Mucosa of stomach (tissue), 1 donor: Measurements from ENCODE around the gene AKAP5.
"Not testable (repeated sequence)": the region's sequence is repeated elsewhere in the genome, so short reads cannot be mapped to it uniquely, and the experiment has no call there.

Source experiments
- H3K27me3 ChIP-seq: one replicate; pipeline ENCODE4 v1.7.0; 2013; ENCODE audit warnings: mild to moderate bottlenecking, low read length; ENCODE audit not compliant: control insufficient read depth, insufficient read depth
- H3K36me3 ChIP-seq: one replicate; pipeline ENCODE4 v1.7.0; 2013; ENCODE audit warnings: low read length; ENCODE audit not compliant: control insufficient read depth, insufficient read depth
- H3K4me1 ChIP-seq: one replicate; pipeline ENCODE4 v1.7.0; 2013; ENCODE audit warnings: mild to moderate bottlenecking, low read length; ENCODE audit not compliant: control insufficient read depth, insufficient read depth
- H3K4me3 ChIP-seq: one replicate; pipeline ENCODE4 v1.7.0; 2013; ENCODE audit warnings: low read length
- H3K9ac ChIP-seq: one replicate; pipeline ENCODE4 v1.7.0; 2013; ENCODE audit warnings: mild to moderate bottlenecking, low read length, moderate library complexity
- H3K9me3 ChIP-seq: one replicate; pipeline ENCODE4 v1.7.0; 2013; ENCODE audit warnings: mild to moderate bottlenecking, low read length, moderate library complexity; ENCODE audit not compliant: control insufficient read depth
- donor health status: Pancreatic carcinoma.

The AKAP5 gene

GRCh38 chr14:64507376-64508156 lies 42.3 kb downstream of the AKAP5 start:
- Histone ChIP-seq H3K36me3 (no peaks in the 10 kb centered on the region), H3K4me3 (no peak overlapping the region), H3K27me3 (no peaks in the 10 kb centered on the region), H3K4me1 (peaks cover 14% of the 10 kb centered on the region), H3K9ac (no peak overlapping the region), H3K9me3 (no peaks in the 10 kb centered on the region)

- no peaks in the 10 kb centered on the region for H3K27me3 ChIP-seq
- H3K9me3 ChIP-seq, result no peaks in the 10 kb centered on the region
- peaks cover 11% of the 10 kb centered on the region for H3K4me1 ChIP-seq
- H3K4me3 ChIP-seq, result no peak overlapping the region
- no peak overlapping the region for H3K9ac ChIP-seq
- H3K36me3 ChIP-seq, result no peaks in the 10 kb centered on the region
These were observed 43.0 kb downstream of the AKAP5 start for GRCh38 chr14:64508215-64508776.

GRCh38 chr14:64509036-64509435 lies 43.7 kb downstream of the AKAP5 start:
- H3K9me3 ChIP-seq, result no peaks in the 10 kb centered on the region
- no peaks in the 10 kb centered on the region for H3K36me3 ChIP-seq
- H3K4me3 ChIP-seq, result no peak overlapping the region
- H3K27me3 ChIP-seq, result no peaks in the 10 kb centered on the region
- H3K4me1 ChIP-seq, result peaks cover 11% of the 10 kb centered on the region
- no peak overlapping the region for H3K9ac ChIP-seq

DNA sequence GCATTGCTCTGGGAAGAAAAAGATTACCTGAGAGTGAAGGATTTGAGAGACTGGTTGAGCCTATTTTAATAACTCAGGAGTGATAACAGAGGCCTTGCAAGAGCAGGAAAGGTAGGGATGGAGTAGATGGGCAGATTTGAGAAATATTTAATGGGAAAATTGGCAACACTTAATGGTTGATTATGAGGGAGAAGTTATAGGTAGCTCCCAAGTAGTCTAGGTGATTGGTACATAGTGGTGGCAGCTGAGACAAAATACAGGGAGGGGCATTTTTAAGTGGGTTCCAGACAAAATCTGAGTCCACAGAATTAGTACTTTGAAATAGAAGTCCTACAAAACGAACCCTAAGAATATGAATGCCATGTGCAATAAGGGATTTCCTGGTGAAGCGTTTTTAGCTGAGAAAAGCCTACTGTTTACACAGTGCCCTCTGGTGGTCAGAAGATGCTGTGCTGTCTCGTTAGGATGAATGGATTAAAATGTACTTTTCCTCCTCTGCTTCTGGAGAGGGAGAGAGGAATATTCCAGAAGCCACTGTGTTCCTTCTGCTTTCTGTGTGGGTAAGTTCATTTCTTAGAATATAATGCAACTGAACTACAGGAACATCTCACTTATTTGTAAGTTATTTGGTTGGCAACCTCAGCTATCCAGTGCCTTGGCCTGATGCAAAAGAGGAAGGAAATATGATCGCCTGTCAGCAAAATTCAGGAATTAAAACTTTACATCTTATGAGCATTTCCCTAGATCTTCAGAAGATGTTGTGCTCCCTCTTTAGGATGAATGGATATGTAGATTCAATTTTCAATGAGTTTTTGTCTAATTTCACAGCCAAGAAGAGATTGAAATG lies 45.7 kb downstream of the AKAP5 start:
- Histone ChIP-seq H3K27me3 (no peaks in the 10 kb centered on the region), H3K4me3 (no peak overlapping the region), H3K36me3 (no peaks in the 10 kb centered on the region), H3K9me3 (no peaks in the 10 kb centered on the region), H3K4me1 (peaks cover 11% of the 10 kb centered on the region), H3K9ac (no peak overlapping the region)

DNA sequence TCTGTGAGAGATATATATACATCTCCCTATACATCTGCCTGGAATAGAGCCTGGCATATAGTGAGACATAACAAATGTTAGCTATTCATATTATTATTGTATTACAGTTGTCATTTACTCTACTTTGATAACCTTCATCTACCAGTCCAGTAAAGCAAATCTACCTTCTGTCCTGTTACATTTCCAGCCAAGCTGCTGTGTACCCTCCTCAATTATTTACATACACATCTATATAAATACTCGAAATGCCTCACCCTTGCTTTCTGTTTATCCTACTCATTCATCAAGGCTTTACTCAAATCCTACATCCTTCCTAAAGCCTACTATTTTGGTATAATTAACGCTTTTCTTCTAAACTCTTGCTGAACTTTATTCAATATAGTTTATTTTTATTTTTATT lies 48.0 kb downstream of the AKAP5 start:
- H3K9ac ChIP-seq, result no peak overlapping the region
- H3K4me1 ChIP-seq, result peaks cover 10% of the 10 kb centered on the region
- H3K27me3 ChIP-seq, result no peaks in the 10 kb centered on the region
- no peaks in the 10 kb centered on the region for H3K36me3 ChIP-seq
- no peak overlapping the region for H3K4me3 ChIP-seq
- H3K9me3 ChIP-seq, result no peaks in the 10 kb centered on the region

GRCh38 chr14:64515053-64515452 lies 49.8 kb downstream of the AKAP5 start:
- H3K9me3 ChIP-seq, result no peaks in the 10 kb centered on the region
- no peak overlapping the region for H3K9ac ChIP-seq
- H3K27me3 ChIP-seq, result no peaks in the 10 kb centered on the region
- H3K4me1 ChIP-seq, result no peaks in the 10 kb centered on the region
- no peak overlapping the region for H3K4me3 ChIP-seq
- no peaks in the 10 kb centered on the region for H3K36me3 ChIP-seq

GRCh38 chr14:64516969-64517368 lies 51.7 kb downstream of the AKAP5 start:
- no peak overlapping the region for H3K9ac ChIP-seq
- H3K27me3 ChIP-seq, result no peaks in the 10 kb centered on the region
- H3K4me3 ChIP-seq, result no peak overlapping the region
- H3K9me3 ChIP-seq, result no peaks in the 10 kb centered on the region
- H3K4me1 ChIP-seq, result no peaks in the 10 kb centered on the region
- H3K36me3 ChIP-seq, result no peaks in the 10 kb centered on the region

DNA sequence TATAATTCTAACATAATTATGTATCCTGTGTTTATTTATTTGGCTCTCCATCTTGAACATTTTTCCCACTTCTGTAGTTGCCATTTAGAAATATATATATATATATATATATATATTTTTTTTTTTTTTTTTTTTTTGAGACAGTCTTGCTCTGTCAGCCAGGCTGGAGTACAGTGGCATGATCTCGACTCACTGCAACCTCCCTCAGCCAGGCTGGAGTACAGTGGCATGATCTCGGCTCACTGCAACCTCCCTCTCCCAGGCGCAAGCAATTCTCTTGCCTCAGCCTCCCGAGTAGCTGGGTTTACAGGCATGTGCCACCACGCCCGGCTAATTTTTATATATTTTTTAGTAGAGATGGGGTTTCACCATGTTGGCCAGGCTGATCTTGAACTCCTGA lies 52.4 kb downstream of the AKAP5 start:
- not testable (repeated sequence) for H3K9ac ChIP-seq, H3K36me3 ChIP-seq, H3K9me3 ChIP-seq, H3K4me1 ChIP-seq, H3K27me3 ChIP-seq, H3K4me3 ChIP-seq

- H3K9ac ChIP-seq, result no peak overlapping the region
- no peaks in the 10 kb centered on the region for H3K27me3 ChIP-seq
- no peak overlapping the region for H3K4me3 ChIP-seq
- H3K4me1 ChIP-seq, result no peaks in the 10 kb centered on the region
- H3K36me3 ChIP-seq, result no peaks in the 10 kb centered on the region
- H3K9me3 ChIP-seq, result no peaks in the 10 kb centered on the region
These were observed 52.9 kb downstream of the AKAP5 start for GRCh38 chr14:64518229-64518628.

DNA sequence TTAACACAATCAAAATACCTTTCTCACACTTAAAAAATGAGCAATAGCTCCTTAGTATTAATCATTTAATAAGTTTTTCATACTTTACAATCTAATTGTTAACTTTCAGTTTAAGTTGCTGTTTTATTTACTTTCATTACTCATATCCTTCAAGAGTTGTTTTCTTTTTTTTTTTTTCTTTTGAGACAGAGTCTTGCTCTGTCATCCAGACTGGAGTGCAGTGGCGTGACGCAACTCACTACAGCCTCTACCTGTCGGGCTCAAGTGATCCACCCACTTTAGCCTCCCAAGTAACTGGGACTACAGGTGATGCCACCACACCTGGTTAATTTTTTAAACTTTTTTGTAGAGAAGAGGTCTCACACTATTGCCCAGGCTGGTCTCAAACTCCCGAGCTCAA lies 55.4 kb downstream of the AKAP5 start:
- Histone ChIP-seq H3K9ac (no peak overlapping the region), H3K36me3 (no peaks in the 10 kb centered on the region), H3K9me3 (no peaks in the 10 kb centered on the region), H3K4me3 (no peak overlapping the region), H3K27me3 (no peaks in the 10 kb centered on the region), H3K4me1 (no peaks in the 10 kb centered on the region)

- Histone ChIP-seq H3K9me3 (no peaks in the 10 kb centered on the region), H3K4me3 (no peak overlapping the region), H3K36me3 (no peaks in the 10 kb centered on the region), H3K4me1 (no peaks in the 10 kb centered on the region), H3K27me3 (no peaks in the 10 kb centered on the region), H3K9ac (no peak overlapping the region)
These were observed 57.5 kb downstream of the AKAP5 start for GRCh38 chr14:64522591-64523355.
